H1 (cell line): ENCODE data around the gene UGT1A3. TPM values are rescaled to one million over a fixed set of nuclear protein-coding genes. Genes with fewer than 3 reads are reported as not detected.

Experiments used
- CTCF ChIA-PET: fragments of 300-600 bp; sonication (Branson Sonifier 250); formaldehyde crosslinking; loops from one replicate; lab custom pipeline; 2021; ENCODE audit not compliant: partially characterized antibody; lab: Charles Lee
- POLR2A ChIA-PET: fragments of 300-600 bp; sonication (Branson Sonifier 250); formaldehyde crosslinking; loops from one replicate; lab custom pipeline; 2021; ENCODE audit warnings: inconsistent platforms; ENCODE audit not compliant: partially characterized antibody; lab: Charles Lee
- DNase-seq, 2 experiments: peaks; one replicate each; pipeline versions ENCODE4 v3.0.0 to v3.0.0-alpha.2; 2010 to 2022; ENCODE audit warnings: low spot score in 2 of 2, low read depth in 1 of 2, mixed read lengths in 1 of 2
- FAIRE-seq: peaks from 2 replicates; lab custom pipeline; 2011; peaks lifted over from hg19 to GRCh38; lab: Jason Lieb, UNC
- H2AFZ ChIP-seq: 2 replicates; pipeline ENCODE4 v1.8.1; 2012; ENCODE audit warnings: low read length, inconsistent platforms
- H2AK5ac ChIP-seq: 2 replicates; pipeline ENCODE4 v1.6.1; 2013; ENCODE audit warnings: low read depth, low read length
- H2BK120ac ChIP-seq: replicated peaks from 2 replicates; pipeline ENCODE3; 2013; ENCODE audit warnings: low read depth, low read length, inconsistent platforms
- H2BK12ac ChIP-seq: 2 replicates; pipeline ENCODE4 v1.6.1; 2013; ENCODE audit warnings: low read depth, low read length
- H2BK15ac ChIP-seq: 2 replicates; pipeline ENCODE4 v1.6.1; 2013; ENCODE audit warnings: low read length
- H2BK20ac ChIP-seq: 2 replicates; pipeline ENCODE4 v1.6.1; 2013; ENCODE audit warnings: low read length
- H2BK5ac ChIP-seq: 2 replicates; pipeline ENCODE4 v1.6.1; 2013; ENCODE audit warnings: low read depth, low read length
- H3K14ac ChIP-seq: 2 replicates; pipeline ENCODE4 v1.6.1; 2013; ENCODE audit warnings: inconsistent platforms; ENCODE audit not compliant: insufficient read length
- H3K18ac ChIP-seq: 2 replicates; pipeline ENCODE4 v1.6.1; 2013; ENCODE audit warnings: low read length; ENCODE audit errors: extremely low read depth
- H3K23ac ChIP-seq: 2 replicates; pipeline ENCODE4 v1.6.1; 2013; ENCODE audit warnings: inconsistent platforms; ENCODE audit not compliant: insufficient read length
- H3K23me2 ChIP-seq: 2 replicates; pipeline ENCODE4 v1.6.1; 2013; ENCODE audit warnings: low read depth, low read length
- H3K27ac ChIP-seq: 2 replicates; pipeline ENCODE4 v1.6.1; 2011; ENCODE audit warnings: low read depth, low read length, inconsistent platforms
- H3K27me3 ChIP-seq, 4 experiments: replicated peaks in 1 of 4; 1 replicate in 1 of 4; 2 replicates in 3 of 4; pipeline versions ENCODE4 v1.6.1 to v1.8.1; 2011 to 2013; ENCODE audit warnings: low read length in 3 of 4, mild to moderate bottlenecking in 3 of 4, inconsistent platforms in 2 of 4, mixed read lengths in 2 of 4, moderate library complexity in 1 of 4; ENCODE audit not compliant: control insufficient read depth in 3 of 4, insufficient read depth in 3 of 4; ENCODE audit errors: extremely low read depth in 1 of 4
- H3K36me3 ChIP-seq, 4 experiments: 2 replicates each; pipeline versions ENCODE4 v1.6.1 to v1.8.1; 2011 to 2013; ENCODE audit warnings: mild to moderate bottlenecking in 4 of 4, low read length in 3 of 4, moderate library complexity in 2 of 4, control low read depth in 1 of 4, inconsistent platforms in 1 of 4; ENCODE audit not compliant: insufficient read depth in 4 of 4, control insufficient read depth in 2 of 4
- H3K4ac ChIP-seq: replicated peaks from 2 replicates; pipeline ENCODE3; 2013; ENCODE audit warnings: low read length, low read depth, mixed read lengths, inconsistent platforms; ENCODE audit not compliant: insufficient read length
- H3K4me1 ChIP-seq, 4 experiments: replicated peaks in 1 of 4; 1 replicate in 1 of 4; 2 replicates in 3 of 4; pipeline versions ENCODE4 v1.6.1 to v1.8.1; 2011 to 2013; ENCODE audit warnings: low read length in 3 of 4, inconsistent platforms in 2 of 4, mixed read lengths in 1 of 4; ENCODE audit not compliant: insufficient read depth in 4 of 4, control insufficient read depth in 3 of 4
- H3K4me2 ChIP-seq, 2 experiments: 2 replicates each; pipeline versions ENCODE4 v1.6.1 to v1.8.1; 2011 to 2013; ENCODE audit warnings: low read depth in 2 of 2, low read length in 2 of 2, control low read depth in 1 of 2, inconsistent platforms in 1 of 2, mild to moderate bottlenecking in 1 of 2; ENCODE audit not compliant: insufficient read depth in 1 of 2
- H3K4me3 ChIP-seq, 4 experiments: fragments of 200-600, 300-600 bp in 1 of 4; sonication (generic), shearing (Covaris generic), sonication (Bioruptor Twin) in 1 of 4; 2 replicates each; pipeline versions ENCODE4 v1.5.1 to v1.8.1; 2011 to 2016; ENCODE audit warnings: low read length in 4 of 4, low read depth in 3 of 4, control low read depth in 2 of 4, inconsistent platforms in 2 of 4, mild to moderate bottlenecking in 2 of 4, mixed read lengths in 1 of 4, moderate library complexity in 1 of 4; ENCODE audit not compliant: insufficient read depth in 2 of 4; ENCODE audit errors: extremely low read depth in 1 of 4
- H3K56ac ChIP-seq: replicated peaks from 2 replicates; pipeline ENCODE3; 2013; ENCODE audit warnings: low read depth, mild to moderate bottlenecking, mixed read lengths, low read length, inconsistent platforms; ENCODE audit not compliant: insufficient read length
- H3K79me1 ChIP-seq: 2 replicates; pipeline ENCODE4 v1.6.1; 2013; ENCODE audit warnings: low read depth, low read length, control low read depth
- H3K79me2 ChIP-seq, 2 experiments: 2 replicates each; pipeline versions ENCODE4 v1.6.1 to v1.8.1; 2012 to 2013; ENCODE audit warnings: low read length in 2 of 2, mild to moderate bottlenecking in 2 of 2, inconsistent platforms in 1 of 2; ENCODE audit not compliant: insufficient read depth in 2 of 2, control insufficient read depth in 1 of 2
- H3K9ac ChIP-seq, 4 experiments: replicated peaks in 1 of 4; 1 replicate in 1 of 4; 2 replicates in 3 of 4; pipeline versions ENCODE4 v1.6.1 to v1.8.1; 2011 to 2013; ENCODE audit warnings: low read depth in 3 of 4, low read length in 3 of 4, control low read depth in 2 of 4, mild to moderate bottlenecking in 2 of 4, moderate library complexity in 2 of 4, inconsistent platforms in 1 of 4; ENCODE audit errors: extremely low read depth in 1 of 4
- H3K9me3 ChIP-seq, 2 experiments: 2 replicates each; pipeline versions ENCODE4 v1.6.1 to v1.8.1; 2012 to 2013; ENCODE audit warnings: mild to moderate bottlenecking in 2 of 2, moderate library complexity in 2 of 2, control low read depth in 1 of 2, inconsistent platforms in 1 of 2, low read depth in 1 of 2, low read length in 1 of 2, mixed read lengths in 1 of 2; ENCODE audit not compliant: insufficient read depth in 2 of 2
- H4K20me1 ChIP-seq, 2 experiments: replicated peaks in 1 of 2; 2 replicates each; pipeline versions ENCODE3 to v1.8.1; 2011 to 2013; ENCODE audit warnings: inconsistent platforms in 2 of 2, low read length in 2 of 2, mild to moderate bottlenecking in 1 of 2; ENCODE audit not compliant: insufficient read depth in 2 of 2, control insufficient read depth in 1 of 2
- H4K5ac ChIP-seq: 2 replicates; pipeline ENCODE4 v1.6.1; 2013; ENCODE audit warnings: low read length, low read depth, mixed read lengths, inconsistent platforms; ENCODE audit not compliant: insufficient read length
- H4K8ac ChIP-seq: 2 replicates; pipeline ENCODE4 v1.8.0; 2013; ENCODE audit warnings: mild to moderate bottlenecking, moderate library complexity, low read length, inconsistent platforms; ENCODE audit not compliant: insufficient read depth; ENCODE audit errors: extremely low read depth
- H4K91ac ChIP-seq: replicated peaks from 2 replicates; pipeline ENCODE3; 2013; ENCODE audit warnings: low read length, mixed read lengths, inconsistent platforms; ENCODE audit not compliant: insufficient read length
- SP4 ChIP-seq: IDR thresholded peaks from 2 replicates; pipeline ENCODE4 v1.6.1; 2012; ENCODE audit warnings: low read length, inconsistent platforms
- WGBS, 2 experiments: shearing (Covaris generic) in 1 of 2; methylation state at CpG; one replicate each; pipeline versions ENCODE4 v1.1.6 to v1.1.7; 2013 to 2015; ENCODE audit warnings: low lambda C conversion rate in 2 of 2, mixed read lengths in 2 of 2, inconsistent platforms in 1 of 2, low coverage in 1 of 2, missing lambda C conversion rate in 1 of 2; ENCODE audit not compliant: insufficient replicate concordance in 2 of 2, insufficient coverage in 1 of 2, insufficient read length in 1 of 2; ENCODE audit errors: extremely low coverage in 1 of 2, missing lambda C conversion rate in 1 of 2; 5-methylcytosine and 5-hydroxymethylcytosine counted together
- polyA plus RNA-seq, 7 experiments: library from polyadenylated mRNA; depleted of rRNA in 3 of 7; stranded (reverse) in 5 of 7; unstranded in 2 of 7; fragments of >200 nt in 5 of 7; fragments of 200-250 nt in 2 of 7; gene quantifications; 1 replicate in 5 of 7; 2 replicates in 1 of 7; 4 replicates in 1 of 7; pipeline versions ENCODE4 v1.2.1 to v1.2.3, GENCODE V29; 2011 to 2013; ENCODE audit warnings: missing spikeins in 2 of 7, mixed read lengths in 2 of 7
- total RNA-seq: library from RNA; stranded (reverse); fragmentation: NEBNext Ultra II Directional; extraction: Animal tissue kit (Norgen Biotek cat#: 25700); gene quantifications from 2 replicates; pipeline ENCODE4 v1.2.1, GENCODE V29; 2021

Gene UGT1A3
- total and polyA plus RNA-seq, 2 of the 8 experiments (the other 6 are each of a cell fraction or from before 2014, with no cell fraction given), result not detected

DNA sequence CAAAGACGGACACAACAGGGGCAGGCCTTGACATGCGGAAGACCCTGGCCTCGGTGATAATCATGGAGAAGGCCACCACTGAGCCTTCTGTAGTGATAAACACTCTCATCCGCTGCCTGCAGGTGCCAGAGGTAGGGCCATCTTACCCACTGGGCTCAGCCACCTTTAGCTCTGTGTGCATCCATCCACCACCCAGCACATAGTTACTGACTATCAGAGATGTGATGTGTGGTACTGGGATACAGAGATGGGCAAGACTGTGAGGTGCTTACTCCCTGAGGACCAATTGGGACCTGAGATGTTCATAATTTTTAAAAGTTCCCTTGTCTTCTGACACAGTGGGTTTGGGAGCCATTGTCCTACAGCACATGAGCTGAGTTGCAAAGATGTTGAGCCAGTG lies 50.9 kb downstream of the UGT1A3 start:
- Histone ChIP-seq H3K23ac (no peak overlapping the region), H3K36me3 (no peaks in the 10 kb centered on the region), H3K4me1 (no peaks in the 10 kb centered on the region), H3K56ac (no peak overlapping the region), H2AFZ (no peak overlapping the region), H2BK15ac (no peak overlapping the region), H3K4ac (no peak overlapping the region), H3K4me2 (no peak overlapping the region), H2BK20ac (no peak overlapping the region), H3K9me3 (peaks cover 9 to 13% of the 10 kb centered on the region in 2 experiments; a peak in 3 of 4 replicates), H4K5ac (no peak overlapping the region), H3K9ac (no peak overlapping the region), H2BK12ac (no peak overlapping the region), H3K18ac (no peak overlapping the region), H3K23me2 (no peaks in the 10 kb centered on the region; the same call in 1 of the 2 replicates), H2BK5ac (no peak overlapping the region), H3K14ac (no peak overlapping the region), H3K27me3 (no peaks in the 10 kb centered on the region), H4K20me1 (no peaks in the 10 kb centered on the region), H3K79me2 (no peaks in the 10 kb centered on the region), H2BK120ac (no peak overlapping the region), H2AK5ac (no peak overlapping the region), H4K8ac (no peak overlapping the region), H4K91ac (no peak overlapping the region), H3K27ac (no peak overlapping the region), H3K4me3 (no peak overlapping the region), H3K79me1 (no peaks in the 10 kb centered on the region)
- POLR2A ChIA-PET, result no interaction called here
- CTCF ChIA-PET, result interaction anchor here (0.7 kb wide), 1 partner anchor 43 kb away, joined by 3 read pairs; no protein-coding TSS in a partner anchor
- DNase-seq (no peak), FAIRE-seq (no peak)
- 96% methylated on average over 4 of the region's 4 CpGs; no CpG with 5 or more reads in 1 of the 2 experiments for WGBS, 2 experiments
- no peak for TF ChIP-seq SP4
